ENCODE results near the gene DIS3L2. TPM values are rescaled to one million over a fixed set of nuclear protein-coding genes. Genes with fewer than 3 reads are reported as not detected.

The DIS3L2 gene
- total RNA-seq, 1 donor from 2014 or later: 53.6 TPM

- no peak for DNase-seq (ENCODE audit: extremely low spot score, unreplicated experiment)
- TF ChIP-seq CTCF (conservative IDR thresholded peaks at IDR 0.05): no peak
- H3K27ac Mint-ChIP-seq: no peak overlapping the region
- H3K9me3 Mint-ChIP-seq: no peaks in the 10 kb centered on the region
- peaks cover 4% of the 10 kb centered on the region for H3K36me3 Mint-ChIP-seq
- no peak overlapping the region for H3K4me3 Mint-ChIP-seq
- no peaks in the 10 kb centered on the region for H3K27me3 Mint-ChIP-seq
- no peaks in the 10 kb centered on the region for H3K4me1 Mint-ChIP-seq (ENCODE audit: unreplicated experiment)
Observed at GRCh38 chr2:232006253-232006652, 44.7 kb downstream of the DIS3L2 start.

GRCh38 chr2:232008907-232009638 lies 47.6 kb downstream of the DIS3L2 start:
- no peaks in the 10 kb centered on the region for H3K9me3 Mint-ChIP-seq
- no peak for TF ChIP-seq CTCF (conservative IDR thresholded peaks at IDR 0.05)
- no peak overlapping the region for H3K4me3 Mint-ChIP-seq
- no peak overlapping the region for H3K27ac Mint-ChIP-seq
- DNase-seq (ENCODE audit: extremely low spot score, unreplicated experiment): no peak
- peaks cover 4% of the 10 kb centered on the region for H3K36me3 Mint-ChIP-seq
- H3K27me3 Mint-ChIP-seq: no peaks in the 10 kb centered on the region
- no peaks in the 10 kb centered on the region for H3K4me1 Mint-ChIP-seq (ENCODE audit: unreplicated experiment)

- H3K4me1 Mint-ChIP-seq (ENCODE audit: unreplicated experiment): no peaks in the 10 kb centered on the region
- no peaks in the 10 kb centered on the region for H3K9me3 Mint-ChIP-seq
- no peak overlapping the region for H3K4me3 Mint-ChIP-seq
- no peaks in the 10 kb centered on the region for H3K27me3 Mint-ChIP-seq
- H3K27ac Mint-ChIP-seq: no peak overlapping the region
- TF ChIP-seq CTCF (conservative IDR thresholded peaks at IDR 0.05): no peak
- DNase-seq (ENCODE audit: extremely low spot score, unreplicated experiment): no peak
- H3K36me3 Mint-ChIP-seq: peaks cover 4% of the 10 kb centered on the region
Observed at GRCh38 chr2:232009639-232010274, 48.2 kb downstream of the DIS3L2 start.

- no peak overlapping the region for H3K27ac Mint-ChIP-seq
- TF ChIP-seq CTCF (conservative IDR thresholded peaks at IDR 0.05): no peak
- no peaks in the 10 kb centered on the region for H3K27me3 Mint-ChIP-seq
- H3K9me3 Mint-ChIP-seq: no peaks in the 10 kb centered on the region
- no peak for DNase-seq (ENCODE audit: extremely low spot score, unreplicated experiment)
- H3K4me1 Mint-ChIP-seq (ENCODE audit: unreplicated experiment): no peaks in the 10 kb centered on the region
- no peak overlapping the region for H3K4me3 Mint-ChIP-seq
- H3K36me3 Mint-ChIP-seq: peaks cover 18% of the 10 kb centered on the region
Observed at GRCh38 chr2:232013701-232014353, 52.3 kb downstream of the DIS3L2 start.

GRCh38 chr2:232014681-232015080 lies 53.2 kb downstream of the DIS3L2 start:
- no peak for TF ChIP-seq CTCF (conservative IDR thresholded peaks at IDR 0.05)
- no peaks in the 10 kb centered on the region for H3K27me3 Mint-ChIP-seq
- no peak overlapping the region for H3K27ac Mint-ChIP-seq
- H3K9me3 Mint-ChIP-seq: no peaks in the 10 kb centered on the region
- no peak overlapping the region for H3K4me3 Mint-ChIP-seq
- H3K4me1 Mint-ChIP-seq (ENCODE audit: unreplicated experiment): no peaks in the 10 kb centered on the region
- DNase-seq (ENCODE audit: extremely low spot score, unreplicated experiment): no peak
- peaks cover 18% of the 10 kb centered on the region for H3K36me3 Mint-ChIP-seq

All from type B pancreatic cell (in vitro differentiated cells).